GM18507 (cell line): ENCODE results near the gene CCDC107.

ENCODE experiments used
- DNase-seq: peaks from one replicate; pipeline ENCODE4 v3.0.0; 2011; ENCODE audit warnings: low read depth; ENCODE audit not compliant: insufficient read length; ENCODE audit errors: extremely low spot score
- FAIRE-seq: peaks from 2 replicates; lab custom pipeline; 2011; peaks lifted over from hg19 to GRCh38; lab: Jason Lieb, UNC

The CCDC107 gene

GRCh38 chr9:35680331-35681105 is 22.4 kb downstream of the CCDC107 start:
- peak; percentile 49 for FAIRE-seq
- no peak for DNase-seq

- FAIRE-seq (peak; percentile 5), DNase-seq (no peak)
Observed at GRCh38 chr9:35681341-35682002, 23.4 kb downstream of the CCDC107 start.

GRCh38 chr9:35682051-35682450 is 24.0 kb downstream of the CCDC107 start:
- FAIRE-seq (no peak), DNase-seq (no peak)

- DNase-seq, result no peak
Observed at GRCh38 chr9:35682520-35683315, 24.6 kb downstream of the CCDC107 start.

GRCh38 chr9:35683323-35683722 is 25.2 kb downstream of the CCDC107 start:
- no peak for FAIRE-seq
- no peak for DNase-seq

More at GRCh38 chr9:35682520-35683315, 24.6 kb downstream of the CCDC107 start:
- FAIRE-seq, result no peak

- DNase-seq, result no peak
- FAIRE-seq, result no peak
Observed at GRCh38 chr9:35684921-35685320, 26.8 kb downstream of the CCDC107 start.

GRCh38 chr9:35685506-35685905 is 27.4 kb downstream of the CCDC107 start:
- FAIRE-seq, result no peak
- no peak for DNase-seq

- no peak for FAIRE-seq
Observed at GRCh38 chr9:35686222-35687203, 28.4 kb downstream of the CCDC107 start.

GRCh38 chr9:35687306-35687705 is 29.2 kb downstream of the CCDC107 start:
- DNase-seq, result no peak
- FAIRE-seq, result no peak

More at GRCh38 chr9:35686222-35687203, 28.4 kb downstream of the CCDC107 start:
- no peak for DNase-seq

- DNase-seq (no peak), FAIRE-seq (no peak)
Observed at GRCh38 chr9:35687972-35688557, 30.0 kb downstream of the CCDC107 start.

- DNase-seq (no peak), FAIRE-seq (no peak)
Observed at GRCh38 chr9:35688558-35689541, 30.8 kb downstream of the CCDC107 start.

GRCh38 chr9:35689542-35690293 is 31.6 kb downstream of the CCDC107 start, which contains the start of gene TPM2:
TSS of gene TPM2 (minus strand) at chr9:35689925. CDS start at chr9:35689817, 108 bp downstream.
- FAIRE-seq, result no peak
- DNase-seq, result no peak

GRCh38 chr9:35690294-35690613 is 32.2 kb downstream of the CCDC107 start:
- peak; percentile 29 for DNase-seq
- FAIRE-seq, result no peak

- DNase-seq (no peak), FAIRE-seq (no peak)
Observed at GRCh38 chr9:35690614-35691333, 32.7 kb downstream of the CCDC107 start.

GRCh38 chr9:35691334-35691650 is 33.2 kb downstream of the CCDC107 start:
- no peak for FAIRE-seq

GRCh38 chr9:35691757-35692301 is 33.7 kb downstream of the CCDC107 start:
- DNase-seq, result no peak
- no peak for FAIRE-seq

More at GRCh38 chr9:35691334-35691650, 33.2 kb downstream of the CCDC107 start:
- no peak for DNase-seq
